ENCODE measurements around the gene ARHGDIA. TPM values are rescaled to one million over a fixed set of nuclear protein-coding genes. Genes with fewer than 3 reads are reported as not detected.

The ARHGDIA gene
- total RNA-seq, 4 donors from 2014 or later = 120 to 219 (median 169) TPM

DNA sequence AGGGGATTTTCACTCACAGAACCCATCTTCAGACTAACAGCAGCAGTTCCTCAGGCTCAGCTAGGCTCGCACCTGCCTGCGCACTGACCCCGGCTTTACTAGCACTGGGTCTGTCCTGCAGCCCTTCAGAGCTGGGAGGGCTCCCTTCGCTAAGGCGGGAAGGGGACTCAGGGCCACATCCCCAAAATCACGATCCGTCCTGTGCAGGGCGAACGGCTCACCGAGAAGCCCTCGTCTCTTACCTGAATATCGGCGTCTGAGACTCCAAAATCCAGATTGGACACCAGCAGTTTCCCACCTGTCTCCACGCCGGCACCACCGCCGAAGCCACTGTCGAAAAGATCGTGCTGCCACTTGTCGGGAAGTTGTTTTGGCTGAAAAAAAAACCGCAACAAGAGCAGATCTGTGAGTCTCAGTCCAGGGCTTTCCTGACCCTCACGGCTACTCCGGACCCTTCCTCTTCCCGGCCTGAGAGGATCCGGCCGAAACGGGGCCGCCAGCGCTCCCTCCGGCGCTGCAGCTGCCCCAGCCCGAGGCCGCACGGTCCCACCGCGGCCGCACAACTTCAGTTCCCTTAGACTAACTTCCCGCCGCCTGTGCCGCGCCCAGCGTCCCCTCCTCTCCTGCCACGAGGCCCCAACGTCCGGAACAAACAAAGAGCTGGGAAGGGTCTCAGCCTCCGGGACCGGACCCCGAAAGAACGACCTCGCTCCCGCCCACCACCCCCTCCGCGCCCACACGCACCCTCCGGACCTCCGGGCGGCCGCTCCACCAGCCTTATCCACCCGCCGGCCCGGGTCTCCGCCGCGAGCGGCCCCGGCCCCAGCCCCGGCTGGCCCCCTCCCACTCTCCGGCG lies 19.5 kb upstream of the ARHGDIA start:
- Histone ChIP-seq H3K9me3 (no peaks in the 10 kb centered on the region), H3K27ac (peak overlapping the region; percentile 44 to 96 (median 95)), H3K36me3 (peaks cover 0 to 66% of the 10 kb centered on the region in 2 donors), H3K4me3 (peak overlapping the region; percentile 94 to 99), H3K27me3 (no peaks in the 10 kb centered on the region), H3K4me1 (peaks cover 2 to 41% (median 16%) of the 10 kb centered on the region in 3 donors)
- WGBS, 2 donors (ENCODE audit: low coverage in 1 of 2) = 0 to 25% methylated on average over 4 to 6 of the region's 69 CpGs
- no peak for ATAC-seq
- TF ChIP-seq EP300 (IDR thresholded peaks at IDR 0.05) (no peak), POLR2A (IDR thresholded peaks at IDR 0.05) (no peak), POLR2AphosphoS5 (IDR thresholded peaks at IDR 0.05) (no peak)
- TF ChIP-seq, protein P1, sequence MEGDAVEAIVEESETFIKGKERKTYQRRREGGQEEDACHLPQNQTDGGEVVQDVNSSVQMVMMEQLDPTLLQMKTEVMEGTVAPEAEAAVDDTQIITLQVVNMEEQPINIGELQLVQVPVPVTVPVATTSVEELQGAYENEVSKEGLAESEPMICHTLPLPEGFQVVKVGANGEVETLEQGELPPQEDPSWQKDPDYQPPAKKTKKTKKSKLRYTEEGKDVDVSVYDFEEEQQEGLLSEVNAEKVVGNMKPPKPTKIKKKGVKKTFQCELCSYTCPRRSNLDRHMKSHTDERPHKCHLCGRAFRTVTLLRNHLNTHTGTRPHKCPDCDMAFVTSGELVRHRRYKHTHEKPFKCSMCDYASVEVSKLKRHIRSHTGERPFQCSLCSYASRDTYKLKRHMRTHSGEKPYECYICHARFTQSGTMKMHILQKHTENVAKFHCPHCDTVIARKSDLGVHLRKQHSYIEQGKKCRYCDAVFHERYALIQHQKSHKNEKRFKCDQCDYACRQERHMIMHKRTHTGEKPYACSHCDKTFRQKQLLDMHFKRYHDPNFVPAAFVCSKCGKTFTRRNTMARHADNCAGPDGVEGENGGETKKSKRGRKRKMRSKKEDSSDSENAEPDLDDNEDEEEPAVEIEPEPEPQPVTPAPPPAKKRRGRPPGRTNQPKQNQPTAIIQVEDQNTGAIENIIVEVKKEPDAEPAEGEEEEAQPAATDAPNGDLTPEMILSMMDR (IDR thresholded peaks at IDR 0.05) = no peak

DNA sequence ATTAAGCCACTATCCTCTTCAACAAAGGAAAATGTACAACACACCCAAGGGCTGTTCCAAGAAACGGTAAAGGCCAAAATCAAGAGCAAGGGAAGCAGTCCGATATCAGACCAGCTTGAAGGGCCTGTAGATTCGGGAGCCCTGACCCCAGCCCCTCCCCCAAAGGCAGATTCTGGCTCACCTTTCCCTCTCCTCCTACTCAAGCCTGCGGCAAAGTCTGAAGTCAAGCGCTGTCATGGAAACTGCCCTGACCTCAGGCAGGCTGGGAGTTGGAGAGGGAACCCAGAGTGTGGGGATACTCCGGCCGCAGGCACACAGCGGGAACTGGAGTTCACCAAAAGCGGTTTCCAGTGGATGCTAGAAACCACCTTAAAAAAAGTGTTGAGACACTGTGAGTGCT lies 18.5 kb upstream of the ARHGDIA start:
- Histone ChIP-seq H3K27ac (no peak overlapping the region), H3K27me3 (no peaks in the 10 kb centered on the region), H3K4me3 (no peak overlapping the region), H3K9me3 (no peaks in the 10 kb centered on the region), H3K36me3 (peaks cover 0 to 66% of the 10 kb centered on the region in 2 donors), H3K4me1 (peaks cover 2 to 41% (median 16%) of the 10 kb centered on the region in 3 donors)
- no peak for TF ChIP-seq POLR2A (IDR thresholded peaks at IDR 0.05)
- TF ChIP-seq, protein P1 (IDR thresholded peaks at IDR 0.05) = no peak
- TF ChIP-seq POLR2AphosphoS5 (IDR thresholded peaks at IDR 0.05) = no peak
- no peak for TF ChIP-seq EP300 (IDR thresholded peaks at IDR 0.05)
- ATAC-seq = no peak
- WGBS, 2 donors (ENCODE audit: low coverage in 1 of 2) = 80 to 87% methylated on average over 8 to 9 of the region's 9 CpGs

DNA sequence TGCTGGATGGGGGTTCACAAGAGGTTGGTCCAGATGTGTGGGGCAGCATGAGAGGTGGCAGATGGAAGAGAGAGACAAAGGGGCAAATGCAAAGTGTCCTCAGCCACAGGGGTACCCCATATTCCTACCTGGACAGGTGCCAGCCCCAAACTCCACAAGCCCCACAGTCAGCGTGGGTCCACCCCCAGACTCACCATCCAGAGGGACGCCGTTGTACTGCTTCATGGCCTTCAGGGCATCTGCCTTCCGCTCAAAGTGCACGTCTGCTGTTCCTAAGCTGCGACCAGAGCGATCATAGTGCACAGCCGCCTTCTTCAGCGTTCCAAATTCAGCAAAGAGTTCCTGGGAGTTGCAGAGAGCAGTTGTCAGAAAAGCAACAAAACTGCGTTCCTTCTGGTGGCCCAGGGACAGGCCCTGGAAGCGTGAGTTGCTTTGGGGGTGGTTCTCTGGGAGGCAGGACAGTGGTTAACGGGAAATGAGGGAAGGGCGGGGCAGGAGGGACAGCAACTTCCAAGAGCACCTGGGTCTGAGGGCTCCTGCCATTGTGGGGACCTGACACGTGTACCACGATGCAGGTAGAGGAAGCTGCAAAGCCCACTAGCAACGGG lies 18.0 kb upstream of the ARHGDIA start:
- no peak for ATAC-seq
- Histone ChIP-seq H3K4me1 (peaks cover 2 to 41% (median 16%) of the 10 kb centered on the region in 3 donors), H3K27ac (no peak overlapping the region), H3K36me3 (peaks cover 0 to 66% of the 10 kb centered on the region in 2 donors), H3K27me3 (no peaks in the 10 kb centered on the region), H3K9me3 (no peaks in the 10 kb centered on the region), H3K4me3 (no peak overlapping the region)
- TF ChIP-seq POLR2AphosphoS5 (IDR thresholded peaks at IDR 0.05) (no peak), POLR2A (IDR thresholded peaks at IDR 0.05) (no peak), EP300 (IDR thresholded peaks at IDR 0.05) (no peak)
- TF ChIP-seq, protein P1 (IDR thresholded peaks at IDR 0.05) = no peak
- WGBS, 2 donors (ENCODE audit: low coverage in 1 of 2) = 88 to 90% methylated on average over 7 to 8 of the region's 16 CpGs

DNA sequence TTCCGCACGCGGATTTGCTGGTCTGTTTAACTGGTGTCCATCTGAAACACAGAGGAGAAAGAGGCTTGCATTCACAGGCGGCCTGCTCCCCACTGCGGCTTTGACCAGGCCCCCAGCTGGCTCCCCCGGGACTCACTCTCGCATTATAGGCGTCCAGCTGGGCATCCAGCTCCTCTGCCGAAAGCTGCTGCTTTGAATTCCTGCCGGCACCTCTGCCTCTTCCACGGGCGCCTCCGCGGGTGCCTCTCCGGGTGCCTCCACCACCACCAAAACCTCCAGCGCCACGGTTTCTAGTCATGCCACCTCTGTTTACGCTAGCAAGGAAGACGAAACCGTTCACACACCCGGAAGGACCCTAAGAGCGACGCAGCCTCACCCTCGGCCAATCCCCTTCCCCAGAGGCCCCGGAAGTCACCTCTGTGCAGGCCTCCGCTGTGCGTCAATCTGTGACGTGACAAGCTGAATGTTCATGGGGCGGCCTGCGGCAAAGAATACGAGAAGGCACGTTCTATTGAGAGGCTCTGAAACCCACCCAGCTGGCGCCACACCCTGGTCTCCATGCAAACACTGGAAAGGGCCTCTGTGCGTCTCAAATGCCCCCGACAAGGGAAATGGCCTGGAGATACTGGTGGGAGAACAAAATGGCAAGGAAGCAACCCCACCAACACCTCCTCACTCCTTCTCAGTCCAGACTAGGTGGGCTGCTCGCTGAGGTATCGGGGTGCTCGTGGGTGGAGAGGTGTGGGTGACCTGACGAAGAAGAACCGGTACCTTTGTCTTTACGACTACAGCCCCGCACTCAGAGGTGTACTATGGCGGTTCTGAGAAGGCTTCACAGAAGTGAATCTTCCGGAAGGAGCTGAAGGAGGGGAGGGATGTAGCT lies 17.2 kb upstream of the ARHGDIA start:
- WGBS, 2 donors (ENCODE audit: low coverage in 1 of 2) = 89 to 94% methylated on average over 11 to 12 of the region's 44 CpGs
- Histone ChIP-seq H3K27ac (no peak overlapping the region), H3K4me3 (no peak overlapping the region), H3K27me3 (no peaks in the 10 kb centered on the region), H3K36me3 (peaks cover 0 to 69% of the 10 kb centered on the region in 2 donors), H3K9me3 (no peaks in the 10 kb centered on the region), H3K4me1 (peaks cover 2 to 37% (median 16%) of the 10 kb centered on the region in 3 donors)
- no peak for ATAC-seq
- TF ChIP-seq POLR2A (IDR thresholded peaks at IDR 0.05) (no peak), EP300 (IDR thresholded peaks at IDR 0.05) (no peak), POLR2AphosphoS5 (IDR thresholded peaks at IDR 0.05) (no peak)
- TF ChIP-seq, protein P1 (IDR thresholded peaks at IDR 0.05) = no peak
